GM18517 (cell line): ENCODE results near the gene MRGPRF.
A peak's percentile ranks its signal among the peaks of the same experiment; 100 is the strongest.

Experiments used
- ATAC-seq: cut with Tn5 transposase; IDR thresholded peaks from one replicate; pipeline ENCODE4 v1.9.1; 2021; ENCODE audit warnings: mild to moderate bottlenecking, moderate library complexity; ENCODE audit not compliant: unreplicated experiment

The MRGPRF gene

GRCh38 chr11:69051381-69052342 lies 38.6 kb upstream of the MRGPRF start:
- no peak for ATAC-seq

- no peak for ATAC-seq
Observed at GRCh38 chr11:69050592-69051380, 37.7 kb upstream of the MRGPRF start.

DNA sequence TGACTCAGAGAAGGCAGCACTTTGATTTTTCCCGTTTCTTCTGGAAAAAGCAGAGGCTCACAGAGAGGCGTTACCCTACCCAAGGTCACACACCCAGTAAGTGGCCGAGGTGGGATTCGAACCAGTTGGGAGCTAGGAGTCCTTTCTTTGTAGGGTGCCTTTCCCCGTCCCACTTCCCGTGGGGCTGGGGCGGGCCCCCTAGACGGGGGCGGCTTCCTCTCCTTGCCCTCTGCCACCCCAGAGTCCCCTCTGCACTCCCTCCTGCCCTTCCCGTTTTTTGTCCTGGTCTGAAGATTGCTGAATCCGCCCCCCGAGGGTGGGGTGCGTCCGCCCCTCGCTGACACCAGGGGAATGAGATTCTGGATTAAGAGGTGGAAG lies 36.4 kb upstream of the MRGPRF start:
- no peak for ATAC-seq

GRCh38 chr11:69048694-69049489 lies 35.8 kb upstream of the MRGPRF start, which contains the start of gene TPCN2:
TPCN2 (plus strand) TSS chr11:69048932; CDS start chr11:69048998, 66 bp downstream.
- peak; percentile 80 for ATAC-seq

- no peak for ATAC-seq
Observed at GRCh38 chr11:69048031-69048693, 35.1 kb upstream of the MRGPRF start.

- ATAC-seq, result no peak
Observed at GRCh38 chr11:69044111-69045013, 31.3 kb upstream of the MRGPRF start.

- ATAC-seq, result no peak
Observed at GRCh38 chr11:69041516-69041915, 28.5 kb upstream of the MRGPRF start.

- ATAC-seq, result no peak
Observed at GRCh38 chr11:69040581-69041260, 27.7 kb upstream of the MRGPRF start.

DNA sequence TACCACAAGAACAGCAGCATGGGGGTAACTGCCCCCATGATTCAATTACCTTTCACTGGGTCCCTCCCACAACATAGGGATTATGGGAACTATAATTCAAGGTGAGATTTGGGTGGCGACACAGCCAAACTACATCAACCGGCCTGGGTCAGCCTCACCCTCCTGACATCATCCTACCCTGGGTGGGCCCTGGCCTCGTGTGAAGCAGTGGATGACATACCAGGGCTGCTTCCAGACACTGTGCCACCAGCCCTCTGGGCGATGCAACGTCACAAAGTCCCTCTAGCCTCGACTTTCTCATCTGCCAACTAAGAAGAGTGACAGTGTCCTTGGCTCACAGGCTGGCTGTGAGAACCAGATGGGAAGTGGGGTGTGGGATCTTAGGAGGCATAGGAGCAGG lies 27.0 kb upstream of the MRGPRF start:
- no peak for ATAC-seq

DNA sequence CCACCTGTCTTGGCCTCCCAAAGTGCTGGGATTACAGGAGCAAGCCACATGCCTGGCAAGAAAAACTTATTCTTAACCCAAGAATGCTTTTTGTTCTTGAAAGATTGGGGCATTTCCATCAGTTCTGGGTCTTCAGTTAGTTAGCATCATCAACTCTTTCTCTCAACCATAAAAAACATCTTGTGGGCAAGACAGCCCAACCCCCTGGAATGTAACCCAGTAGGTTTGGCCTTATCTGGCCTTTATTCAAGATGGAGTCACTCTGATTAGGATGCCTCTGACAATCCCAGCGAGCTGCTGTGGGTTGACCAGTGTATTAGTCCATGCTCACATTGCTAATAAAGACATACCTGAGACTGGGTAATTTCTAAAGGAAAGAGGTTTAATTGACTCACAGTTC lies 26.5 kb upstream of the MRGPRF start:
- ATAC-seq, result no peak

DNA sequence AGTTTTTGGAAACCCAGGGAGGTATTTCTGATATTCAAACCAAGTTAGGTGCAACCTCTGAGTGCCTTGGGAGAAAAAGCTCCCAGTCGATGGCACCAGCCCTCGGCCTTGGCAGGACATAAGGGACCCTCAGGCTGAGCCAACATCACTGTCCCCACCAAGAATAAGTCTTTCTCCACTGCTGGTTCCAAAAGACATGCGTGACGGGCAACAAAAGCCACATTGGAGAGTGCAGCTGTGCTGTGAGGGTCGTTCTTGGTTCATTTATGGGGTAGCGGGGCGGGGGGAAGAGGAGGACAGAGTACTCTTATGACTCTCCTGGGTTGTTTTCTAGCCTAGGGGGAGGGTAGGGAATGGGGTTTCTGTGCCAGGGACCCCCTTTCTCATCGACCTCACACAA lies 24.5 kb upstream of the MRGPRF start:
- no peak for ATAC-seq

- no peak for ATAC-seq
Observed at GRCh38 chr11:69037074-69037473, 24.0 kb upstream of the MRGPRF start.

GRCh38 chr11:69035946-69036340 lies 22.9 kb upstream of the MRGPRF start:
- ATAC-seq, result no peak

DNA sequence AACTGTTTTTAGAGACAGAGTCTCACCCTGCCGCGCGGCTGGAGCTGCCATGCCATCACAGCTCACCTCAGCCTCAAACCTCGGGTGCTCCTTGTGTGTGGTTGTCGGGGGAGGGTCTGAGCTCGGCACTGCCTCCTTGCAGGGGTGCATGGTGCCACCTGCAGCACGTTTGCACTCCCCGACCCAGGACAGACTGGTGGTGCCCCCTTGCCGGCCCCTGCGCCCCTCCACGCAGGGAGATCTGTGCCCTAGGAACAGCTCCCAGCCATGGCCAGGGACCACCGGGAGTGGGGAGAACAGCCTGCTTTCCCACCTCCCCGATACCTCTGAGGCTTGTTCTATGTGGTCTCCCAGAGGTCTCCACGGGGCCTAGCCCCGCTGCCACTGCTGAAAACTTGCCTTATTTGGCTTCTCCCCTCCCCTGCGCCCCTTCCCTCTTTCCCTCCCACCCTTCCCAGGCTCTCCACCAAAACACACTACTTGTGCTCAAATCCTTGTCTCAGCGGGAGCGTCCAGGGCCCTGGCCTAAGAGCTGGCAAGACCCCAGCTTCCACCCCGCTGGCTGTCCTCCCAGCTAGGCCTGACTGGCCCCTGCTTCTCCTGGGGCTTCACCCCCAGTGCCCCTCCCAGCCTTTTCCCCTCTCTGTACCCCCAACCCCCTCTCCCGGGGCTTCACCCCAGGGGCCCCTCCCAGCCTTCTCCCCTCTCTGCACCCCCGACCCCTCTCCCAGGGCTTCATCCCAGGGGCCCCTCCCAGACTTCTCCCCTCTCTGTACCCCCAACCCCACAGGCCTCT lies 22.3 kb upstream of the MRGPRF start:
- ATAC-seq, result no peak

GRCh38 chr11:69034123-69034867 lies 21.2 kb upstream of the MRGPRF start:
- no peak for ATAC-seq

GRCh38 chr11:69033431-69033830 lies 20.4 kb upstream of the MRGPRF start:
- no peak for ATAC-seq

DNA sequence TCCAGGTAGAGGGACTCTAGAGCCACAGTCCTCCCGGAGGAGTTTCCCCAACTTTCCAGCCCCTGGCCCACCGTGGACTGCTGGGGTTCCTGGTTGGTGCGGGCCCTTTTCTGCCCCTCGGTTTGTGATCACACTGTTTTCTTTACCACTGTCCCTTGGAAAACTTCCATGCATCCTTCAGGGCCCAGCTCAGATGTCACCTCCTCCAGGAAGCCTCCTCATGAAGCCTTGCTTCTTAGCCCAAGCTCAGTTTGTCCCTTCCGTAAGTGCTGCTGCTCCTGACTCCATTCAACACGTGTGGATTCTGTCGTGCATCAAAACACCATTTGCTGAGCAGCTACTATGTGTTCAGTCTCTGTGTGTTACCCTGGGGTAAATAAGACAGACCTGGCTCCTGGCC lies 19.8 kb upstream of the MRGPRF start:
- no peak for ATAC-seq
